Stimulated activated CD4-positive, alpha-beta T cell treated with anti-CD3 and anti-CD28 coated beads, TNF-alpha, amount 100 ng/mL, for 4 hours (primary cell): ENCODE measurements around the gene CROCC.
"Not testable (repeated sequence)": the region's sequence is repeated elsewhere in the genome, so short reads cannot be mapped to it uniquely, and the experiment has no call there.

ENCODE experiments used
- DNase-seq, 3 experiments: peaks; one replicate each; pipeline ENCODE4 v3.0.0-alpha.2; 2020; ENCODE audit warnings: low read depth in 3 of 3

The CROCC gene

GRCh38 chr1:16921391-16922185 is at the start of gene CROCC:
TSS of gene CROCC (plus strand) at chr1:16921931. CDS start at chr1:16922019, 88 bp downstream.
- no peak for DNase-seq

- peak in 1 of 3 experiments; percentile 37 for DNase-seq
Observed at GRCh38 chr1:16872152-16873075, 49.3 kb upstream of the CROCC start.

GRCh38 chr1:16873076-16873879 is 48.5 kb upstream of the CROCC start:
- peak in 2 of 3 experiments; percentile 54 to 55 for DNase-seq

- DNase-seq = not testable (repeated sequence)
Observed at GRCh38 chr1:16874968-16875765, 46.6 kb upstream of the CROCC start.

GRCh38 chr1:16881742-16882141 is 40.0 kb upstream of the CROCC start:
- not testable (repeated sequence) for DNase-seq

GRCh38 chr1:16882986-16883385 is 38.7 kb upstream of the CROCC start:
- DNase-seq = no peak

GRCh38 chr1:16884487-16884886 is 37.2 kb upstream of the CROCC start:
- DNase-seq = not testable (repeated sequence)

- no peak for DNase-seq
Observed at GRCh38 chr1:16886860-16887605, 34.7 kb upstream of the CROCC start.

GRCh38 chr1:16888860-16889816 is 32.6 kb upstream of the CROCC start:
- DNase-seq = peak; percentile 26 to 62 (median 36)

GRCh38 chr1:16890539-16891021 is 31.2 kb upstream of the CROCC start:
- not testable (repeated sequence) for DNase-seq

- not testable (repeated sequence) for DNase-seq
Observed at GRCh38 chr1:16891057-16891456, 30.7 kb upstream of the CROCC start.

GRCh38 chr1:16892978-16893525 is 28.7 kb upstream of the CROCC start:
- not testable (repeated sequence) for DNase-seq

GRCh38 chr1:16893796-16894195 is 27.9 kb upstream of the CROCC start:
- not testable (repeated sequence) for DNase-seq

GRCh38 chr1:16894338-16894737 is 27.4 kb upstream of the CROCC start:
- DNase-seq = not testable (repeated sequence)

- not testable (repeated sequence) for DNase-seq
Observed at GRCh38 chr1:16895233-16895597, 26.5 kb upstream of the CROCC start.

GRCh38 chr1:16895598-16896315 is 26.0 kb upstream of the CROCC start, which contains the start of gene RNU1-2:
TSS of gene RNU1-2 (plus strand) at chr1:16895980.
- DNase-seq = peak; percentile 59 to 84 (median 65)

GRCh38 chr1:16896316-16897055 is 25.2 kb upstream of the CROCC start:
- peak; percentile 35 to 57 (median 41) for DNase-seq
